ENCODE data around the gene CCDC63.

GRCh38 chr12:110912263-110912662, 65.5 kb downstream of the CCDC63 start:
- TF ChIP-seq, protein P1, sequence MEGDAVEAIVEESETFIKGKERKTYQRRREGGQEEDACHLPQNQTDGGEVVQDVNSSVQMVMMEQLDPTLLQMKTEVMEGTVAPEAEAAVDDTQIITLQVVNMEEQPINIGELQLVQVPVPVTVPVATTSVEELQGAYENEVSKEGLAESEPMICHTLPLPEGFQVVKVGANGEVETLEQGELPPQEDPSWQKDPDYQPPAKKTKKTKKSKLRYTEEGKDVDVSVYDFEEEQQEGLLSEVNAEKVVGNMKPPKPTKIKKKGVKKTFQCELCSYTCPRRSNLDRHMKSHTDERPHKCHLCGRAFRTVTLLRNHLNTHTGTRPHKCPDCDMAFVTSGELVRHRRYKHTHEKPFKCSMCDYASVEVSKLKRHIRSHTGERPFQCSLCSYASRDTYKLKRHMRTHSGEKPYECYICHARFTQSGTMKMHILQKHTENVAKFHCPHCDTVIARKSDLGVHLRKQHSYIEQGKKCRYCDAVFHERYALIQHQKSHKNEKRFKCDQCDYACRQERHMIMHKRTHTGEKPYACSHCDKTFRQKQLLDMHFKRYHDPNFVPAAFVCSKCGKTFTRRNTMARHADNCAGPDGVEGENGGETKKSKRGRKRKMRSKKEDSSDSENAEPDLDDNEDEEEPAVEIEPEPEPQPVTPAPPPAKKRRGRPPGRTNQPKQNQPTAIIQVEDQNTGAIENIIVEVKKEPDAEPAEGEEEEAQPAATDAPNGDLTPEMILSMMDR (IDR thresholded peaks at IDR 0.05) = no peak
- no peak for TF ChIP-seq POLR2A (IDR thresholded peaks at IDR 0.05)
